Right lobe of liver (tissue), 6 donors: Measurements from ENCODE around the gene ZNF474. TPM values are rescaled to one million over a fixed set of nuclear protein-coding genes. Genes with fewer than 3 reads are reported as not detected.

ENCODE experiments used
- ATAC-seq, 4 donors: fragments of 200-7000 bp; cut with Tn5 transposase; one replicate each; pipeline ENCODE4 v1.9.1; 2020; ENCODE audit warnings: mild to moderate bottlenecking in 4 of 4, moderate library complexity in 4 of 4
- DNase-seq, 3 donors: peaks; one replicate each; pipeline ENCODE4 v3.0.0-alpha.2; 2020
- H3K27ac ChIP-seq, 3 donors: fragments of 200-600 bp; one replicate each; pipeline ENCODE4 v1.8.0; 2022
- H3K27me3 ChIP-seq, 2 donors: fragments of 200-600 bp; one replicate each; pipeline ENCODE4 v1.8.0; 2022
- H3K36me3 ChIP-seq, 4 donors: fragments of 200-600 bp; sonication (generic) in 1 of 4; one replicate each; pipeline versions ENCODE4 v1.5.1 to v1.8.0; 2017 to 2022; ENCODE audit warnings: control low read depth in 1 of 4
- H3K4me1 ChIP-seq, 4 donors: fragments of 200-600 bp; sonication (generic) in 1 of 4; one replicate each; pipeline versions ENCODE4 v1.5.1 to v1.8.0; 2017 to 2022; ENCODE audit warnings: control low read depth in 1 of 4
- H3K4me3 ChIP-seq, 3 donors: fragments of 200-600 bp; one replicate each; pipeline ENCODE4 v1.8.0; 2022
- H3K9me3 ChIP-seq, 4 donors: fragments of 200-600 bp; sonication (generic) in 1 of 4; one replicate each; pipeline versions ENCODE4 v1.5.1 to v1.8.0; 2017 to 2022; ENCODE audit warnings: control low read depth in 1 of 4
- CTCF ChIP-seq, 4 donors: fragments of 200-600 bp in 3 of 4; fragments of 450-650 bp in 1 of 4; IDR thresholded peaks; one replicate each; pipeline versions ENCODE4 v1.5.1 to v1.8.0; 2016 to 2022; ENCODE audit warnings: antibody characterized with exemption in 4 of 4, mild to moderate bottlenecking in 2 of 4
- POLR2A ChIP-seq: fragments of 450-650 bp; IDR thresholded peaks from one replicate; pipeline ENCODE4 v1.6.1; 2017; ENCODE audit warnings: antibody characterized with exemption, mild to moderate bottlenecking
- WGBS: methylation state at CpG from one replicate; pipeline ENCODE4 v1.1.6; 2018; ENCODE audit warnings: low coverage, low lambda C conversion rate; ENCODE audit not compliant: insufficient coverage; ENCODE audit errors: missing lambda C conversion rate; 5-methylcytosine and 5-hydroxymethylcytosine counted together
- intact Hi-C, 2 donors: fragments of 100-400 bp; cut with DNase I; formaldehyde crosslinking; loops; one replicate each; pipeline versions ENCODE4 v1.11.2 to v1.14.1; 2022
- total RNA-seq, 6 experiments: library from RNA; depleted of rRNA in 2 of 6; stranded (reverse); fragments of >200 nt in 2 of 6; fragmentation: NEBNext Ultra II Directional in 3 of 6; extraction: Animal tissue kit (Norgen Biotek cat#: 25700) in 3 of 6; gene quantifications; one replicate each; pipeline versions ENCODE4 v1.1.0 to v1.2.4, GENCODE V29; 2016 to 2023
- donor health status: DM: no; HTN: yes; CAD: no.
- donor health status: DM: no; HTN: no; CAD: no.
- donor health status: DM: no; HTN: no; CAD: no.
- donor health status: DM: no; HTN: yes; CAD: no.
- donor health status: DM: no; HTN: yes; CAD: no.

The ZNF474 gene
- total RNA-seq, 6 experiments from 2014 or later, result 0.12 TPM; not detected in 5

GRCh38 chr5:122173474-122174415 is 44.4 kb downstream of the ZNF474 start:
- Histone ChIP-seq H3K36me3 (no peaks in the 10 kb centered on the region), H3K4me1 (no peaks in the 10 kb centered on the region), H3K4me3 (no peak overlapping the region), H3K27me3 (no peaks in the 10 kb centered on the region), H3K27ac (no peak overlapping the region), H3K9me3 (no peaks in the 10 kb centered on the region)
- TF ChIP-seq CTCF (IDR thresholded peaks at IDR 0.05) (no peak), POLR2A (no peak)
- no peak for ATAC-seq
- intact Hi-C loops, result no loop called here
- 37% methylated on average over 5 of the region's 5 CpGs for WGBS
- DNase-seq, result no peak

GRCh38 chr5:122175091-122175490 is 45.7 kb downstream of the ZNF474 start:
- TF ChIP-seq CTCF (IDR thresholded peaks at IDR 0.05), result no peak
- TF ChIP-seq POLR2A, result no peak
- WGBS, result 6% methylated on average over 1 of the region's 1 CpG
- intact Hi-C loops, result no loop called here
- ATAC-seq (no peak), DNase-seq (no peak)
- Histone ChIP-seq H3K9me3 (no peaks in the 10 kb centered on the region), H3K36me3 (no peaks in the 10 kb centered on the region), H3K27ac (no peak overlapping the region), H3K27me3 (no peaks in the 10 kb centered on the region), H3K4me1 (no peaks in the 10 kb centered on the region), H3K4me3 (no peak overlapping the region)

- no peaks in the 10 kb centered on the region for H3K4me1 ChIP-seq
- no peak for TF ChIP-seq POLR2A
- TF ChIP-seq CTCF (IDR thresholded peaks at IDR 0.05), result no peak
- no peaks in the 10 kb centered on the region for H3K36me3 ChIP-seq
- H3K4me3 ChIP-seq, result no peak overlapping the region
- intact Hi-C loops, result no loop called here
- ATAC-seq, result no peak
- no peak for DNase-seq
- no peaks in the 10 kb centered on the region for H3K9me3 ChIP-seq
- no peaks in the 10 kb centered on the region for H3K27me3 ChIP-seq
- H3K27ac ChIP-seq, result no peak overlapping the region
These were observed 46.5 kb downstream of the ZNF474 start for GRCh38 chr5:122175852-122176251.

- Histone ChIP-seq H3K27ac (no peak overlapping the region), H3K4me1 (no peaks in the 10 kb centered on the region), H3K9me3 (no peaks in the 10 kb centered on the region), H3K4me3 (no peak overlapping the region), H3K36me3 (no peaks in the 10 kb centered on the region), H3K27me3 (no peaks in the 10 kb centered on the region)
- intact Hi-C loops, result no loop called here
- no peak for TF ChIP-seq CTCF (IDR thresholded peaks at IDR 0.05)
- TF ChIP-seq POLR2A, result no peak
- DNase-seq, result no peak
- WGBS, result 81% methylated on average over 2 of the region's 2 CpGs
- no peak for ATAC-seq
These were observed 47.8 kb downstream of the ZNF474 start for GRCh38 chr5:122177161-122177560.
